IMR-90 (cell line): ENCODE results near the gene TRIM24. TPM values are rescaled to one million over a fixed set of nuclear protein-coding genes. Genes with fewer than 3 reads are reported as not detected.

Experiments
- ATAC-seq: fragments of 200-7000 bp; cut with Tn5 transposase; 2 replicates; pipeline ENCODE4 v1.9.1; 2020; ENCODE audit warnings: low read depth, mild to moderate bottlenecking, moderate library complexity
- BruUV-seq: library from RNA; stranded (reverse); fragments of 400-500 nt; replicated peaks from 2 replicates; lab custom pipeline; 2021; lab: Mats Ljungman, UMichigan
- CTCF ChIA-PET: fragments of 300-600 bp; formaldehyde crosslinking; extraction: SDS; loops from one replicate; lab custom pipeline; 2021; ENCODE audit warnings: antibody characterized with exemption; lab: Yijun Ruan, JAX
- POLR2A ChIA-PET: fragments of 300-600 bp; sonication (Branson Sonifier 250); formaldehyde crosslinking; loops from one replicate; lab custom pipeline; 2022; ENCODE audit warnings: antibody characterized with exemption; ENCODE audit not compliant: unreplicated experiment; lab: Charles Lee
- DNase-seq: peaks from one replicate; pipeline ENCODE4 v3.0.0; 2013
- H2AFZ ChIP-seq: replicated peaks from 2 replicates; pipeline ENCODE3; 2013; ENCODE audit warnings: low read length, mild to moderate bottlenecking; ENCODE audit not compliant: poor library complexity
- H2AK5ac ChIP-seq: 2 replicates; pipeline ENCODE4 v1.6.1; 2013; ENCODE audit warnings: low read depth, low read length, inconsistent platforms
- H2AK9ac ChIP-seq: replicated peaks from 2 replicates; pipeline ENCODE3; 2013; ENCODE audit warnings: mild to moderate bottlenecking, low read depth, low read length, moderate library complexity; ENCODE audit not compliant: poor library complexity
- H2BK120ac ChIP-seq: 2 replicates; pipeline ENCODE4 v1.6.1; 2013; ENCODE audit warnings: low read depth, low read length, inconsistent platforms
- H2BK15ac ChIP-seq: 3 replicates; pipeline ENCODE4 v1.6.1; 2013; ENCODE audit warnings: low read depth, low read length, inconsistent platforms
- H2BK20ac ChIP-seq: 2 replicates; pipeline ENCODE4 v1.6.1; 2013; ENCODE audit warnings: low read depth, mild to moderate bottlenecking, inconsistent platforms, low read length, moderate library complexity
- H2BK5ac ChIP-seq: 2 replicates; pipeline ENCODE4 v1.6.1; 2013; ENCODE audit warnings: mild to moderate bottlenecking, low read depth, low read length, inconsistent platforms; ENCODE audit not compliant: poor library complexity, severe bottlenecking
- H3K14ac ChIP-seq: replicated peaks from 2 replicates; pipeline ENCODE4 v1.6.1; 2013; ENCODE audit warnings: low read depth, low read length, inconsistent platforms
- H3K18ac ChIP-seq: 2 replicates; pipeline ENCODE4 v1.6.1; 2013; ENCODE audit warnings: low read depth, low read length, control low read depth
- H3K23ac ChIP-seq: 2 replicates; pipeline ENCODE4 v1.6.1; 2013; ENCODE audit warnings: low read depth, low read length, inconsistent platforms
- H3K27ac ChIP-seq: 2 replicates; pipeline ENCODE4 v1.5.1; 2013; ENCODE audit warnings: mild to moderate bottlenecking, control low read depth, low read length; ENCODE audit not compliant: insufficient read depth
- H3K27me3 ChIP-seq: 2 replicates; pipeline ENCODE4 v1.6.1; 2013; ENCODE audit warnings: low read length; ENCODE audit not compliant: control insufficient read depth, insufficient read depth
- H3K36me3 ChIP-seq: 2 replicates; pipeline ENCODE4 v1.6.1; 2013; ENCODE audit warnings: low read length, mixed read lengths; ENCODE audit not compliant: control insufficient read depth, insufficient read depth
- H3K4ac ChIP-seq: 2 replicates; pipeline ENCODE4 v1.6.1; 2013; ENCODE audit warnings: low read depth, low read length, inconsistent platforms
- H3K4me1 ChIP-seq: 2 replicates; pipeline ENCODE4 v1.6.1; 2013; ENCODE audit warnings: low read length, mixed read lengths; ENCODE audit not compliant: control insufficient read depth, insufficient read depth
- H3K4me2 ChIP-seq: 2 replicates; pipeline ENCODE4 v1.6.1; 2013; ENCODE audit warnings: low read depth, mild to moderate bottlenecking, control low read depth, low read length, moderate library complexity
- H3K4me3 ChIP-seq: 2 replicates; pipeline ENCODE4 v1.5.1; 2013; ENCODE audit warnings: low read depth, mild to moderate bottlenecking, control low read depth, low read length, moderate library complexity; ENCODE audit not compliant: insufficient read depth
- H3K56ac ChIP-seq: 2 replicates; pipeline ENCODE4 v1.6.1; 2013; ENCODE audit warnings: low read length, inconsistent platforms; ENCODE audit not compliant: insufficient read depth; ENCODE audit errors: extremely low read depth
- H3K79me1 ChIP-seq, 2 experiments: 2 replicates each; pipeline ENCODE4 v1.6.1; 2013; ENCODE audit warnings: low read length in 2 of 2, inconsistent platforms in 1 of 2, low read depth in 1 of 2
- H3K9ac ChIP-seq: 2 replicates; pipeline ENCODE4 v1.6.1; 2013; ENCODE audit warnings: low read depth, low read length, control low read depth
- H3K9me1 ChIP-seq: 2 replicates; pipeline ENCODE4 v1.6.1; 2013; ENCODE audit warnings: low read length, inconsistent platforms; ENCODE audit not compliant: insufficient read depth
- H3K9me3 ChIP-seq: 2 replicates; pipeline ENCODE4 v1.6.1; 2013; ENCODE audit warnings: low read length; ENCODE audit not compliant: control insufficient read depth, insufficient read depth
- H4K20me1 ChIP-seq: 2 replicates; pipeline ENCODE4 v1.6.1; 2013; ENCODE audit warnings: low read length, inconsistent platforms; ENCODE audit not compliant: insufficient read depth
- H4K5ac ChIP-seq: 2 replicates; pipeline ENCODE4 v1.6.1; 2013; ENCODE audit warnings: mild to moderate bottlenecking, low read depth, low read length, control low read depth
- H4K8ac ChIP-seq, 2 experiments: 2 replicates each; pipeline ENCODE4 v1.6.1; 2013; ENCODE audit warnings: low read depth in 2 of 2, low read length in 2 of 2, control low read depth in 1 of 2, inconsistent platforms in 1 of 2
- H4K91ac ChIP-seq: 2 replicates; pipeline ENCODE4 v1.6.1; 2013; ENCODE audit warnings: low read depth, low read length, inconsistent platforms; ENCODE audit not compliant: insufficient read depth
- CEBPB ChIP-seq: IDR thresholded peaks from 2 replicates; pipeline ENCODE4 v1.6.1; 2012; ENCODE audit warnings: low read depth, low read length, improper control_type of control experiment
- FOS ChIP-seq: fragments of 150-350 bp; IDR thresholded peaks from 2 replicates; pipeline ENCODE4 v1.6.1; 2016; ENCODE audit warnings: low read depth, low read length
- NFE2L2 ChIP-seq: fragments of 150-350 bp; IDR thresholded peaks from 2 replicates; pipeline ENCODE4 v1.6.1; 2016; ENCODE audit warnings: low read depth, mild to moderate bottlenecking, low read length
- POLR2A ChIP-seq: IDR thresholded peaks from 2 replicates; pipeline ENCODE4 v1.6.1; 2012; ENCODE audit warnings: mild to moderate bottlenecking, low read depth, low read length
- RAD21 ChIP-seq: IDR thresholded peaks from 2 replicates; pipeline ENCODE4 v1.6.1; 2012; ENCODE audit warnings: low read length, improper control_type of control experiment
- WGBS, 2 experiments: methylation state at CpG; one replicate each; pipeline versions ENCODE4 v1.1.5 to v1.1.7; 2013; ENCODE audit warnings: missing lambda C conversion rate in 2 of 2; ENCODE audit not compliant: insufficient read length in 1 of 2; ENCODE audit errors: extremely low coverage in 2 of 2; 5-methylcytosine and 5-hydroxymethylcytosine counted together
- dilution Hi-C: fragments of 300-500 bp; cut with HindIII; formaldehyde crosslinking; loops from one replicate; pipeline ENCODE4 v1.14.3; 2018; ENCODE audit warnings: low sequenced_read_pairs; ENCODE audit not compliant: unreplicated experiment
- in situ Hi-C: fragments of 300-500 bp; cut with MboI; formaldehyde crosslinking; loops from 3 replicates; pipeline ENCODE4 v1.14.3; 2019; ENCODE audit warnings: low sequenced_read_pairs, inconsistent platforms, mixed read lengths
- intact Hi-C: fragments of 100-400 bp; cut with micrococcal nuclease; formaldehyde crosslinking; loops from 2 replicates; pipeline ENCODE4 v1.10.0; 2022
- polyA plus RNA-seq, 3 experiments: library from polyadenylated mRNA; depleted of rRNA; stranded (reverse); fragments of >200 nt; gene quantifications; 2 replicates each; pipeline ENCODE4 v1.2.3, GENCODE V29; 2012; ENCODE audit warnings: low replicate concordance in 1 of 3
- total RNA-seq: library from RNA; depleted of rRNA; stranded (reverse); fragments of >200 nt; gene quantifications from 2 replicates; pipeline ENCODE4 v1.2.3, GENCODE V29; 2012
- TF ChIP-seq, protein P1 (sequence below): fragments of 150-350 bp; IDR thresholded peaks from 2 replicates; pipeline ENCODE4 v1.6.1; 2016; ENCODE audit warnings: low read depth, mild to moderate bottlenecking, low read length, moderate library complexity, borderline replicate concordance

The TRIM24 gene
- total and polyA plus RNA-seq, 2 of the 4 experiments (the other 2 are of a cell fraction): 4.1 to 5.7 TPM

DNA sequence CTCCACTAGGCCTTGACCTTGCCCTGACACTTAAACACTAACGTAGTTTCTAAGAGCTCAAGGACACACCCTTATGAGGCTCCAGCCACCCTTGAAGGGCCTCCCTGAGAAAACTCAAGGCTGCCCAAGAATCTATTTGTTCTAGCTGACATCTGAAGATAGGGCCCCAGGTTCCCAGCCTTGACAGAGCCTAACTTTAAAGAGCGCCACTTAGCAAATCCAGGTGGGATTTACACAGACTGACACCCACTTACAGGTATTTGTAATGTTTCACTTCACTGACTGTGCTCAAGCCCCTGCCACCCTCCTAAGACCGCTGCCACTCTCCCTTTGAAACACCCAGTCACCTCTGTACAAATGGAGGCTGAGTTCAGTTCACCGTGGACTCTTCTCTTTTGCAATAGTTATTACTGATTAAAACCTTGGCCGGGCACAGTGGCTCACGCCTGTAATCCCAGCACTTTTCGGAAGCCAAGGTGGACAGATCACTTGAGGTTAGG lies 150.7 kb downstream of the TRIM24 start:
- Histone ChIP-seq H4K5ac (no peak overlapping the region), H3K9ac (no peak overlapping the region), H3K4me2 (no peak overlapping the region), H3K27me3 (no peaks in the 10 kb centered on the region), H4K20me1 (no peaks in the 10 kb centered on the region), H3K4me3 (no peak overlapping the region), H3K4me1 (no peaks in the 10 kb centered on the region), H3K4ac (no peak overlapping the region), H3K23ac (no peak overlapping the region), H2AK9ac (no peak overlapping the region), H4K8ac (no peak overlapping the region), H3K9me3 (0 out of 2 replicates have a peak, but pooled peaks cover 2% of the 10 kb centered on the region), H2AFZ (no peak overlapping the region), H2BK15ac (no peak overlapping the region), H2BK5ac (no peak overlapping the region), H2AK5ac (no peak overlapping the region), H3K18ac (no peak overlapping the region), H3K56ac (no peak overlapping the region), H3K14ac (no peak overlapping the region), H3K36me3 (no peaks in the 10 kb centered on the region), H3K27ac (no peak overlapping the region), H3K79me1 (no peaks in the 10 kb centered on the region), H2BK20ac (no peak overlapping the region), H3K9me1 (no peaks in the 10 kb centered on the region), H4K91ac (no peak overlapping the region), H2BK120ac (no peak overlapping the region)
- CTCF ChIA-PET: no interaction called here
- no TSS peak for BruUV-seq
- intact Hi-C loops: no loop called here
- DNase-seq: no peak
- 100% methylated on average over 1 of the region's 7 CpGs; no CpG with 5 or more reads in 1 of the 2 experiments for WGBS, 2 experiments
- no peak for ATAC-seq
- in situ Hi-C loops: no loop called here
- dilution Hi-C loops: no loop called here
- POLR2A ChIA-PET: no interaction called here
- TF ChIP-seq RAD21: no peak
- TF ChIP-seq, protein P1, sequence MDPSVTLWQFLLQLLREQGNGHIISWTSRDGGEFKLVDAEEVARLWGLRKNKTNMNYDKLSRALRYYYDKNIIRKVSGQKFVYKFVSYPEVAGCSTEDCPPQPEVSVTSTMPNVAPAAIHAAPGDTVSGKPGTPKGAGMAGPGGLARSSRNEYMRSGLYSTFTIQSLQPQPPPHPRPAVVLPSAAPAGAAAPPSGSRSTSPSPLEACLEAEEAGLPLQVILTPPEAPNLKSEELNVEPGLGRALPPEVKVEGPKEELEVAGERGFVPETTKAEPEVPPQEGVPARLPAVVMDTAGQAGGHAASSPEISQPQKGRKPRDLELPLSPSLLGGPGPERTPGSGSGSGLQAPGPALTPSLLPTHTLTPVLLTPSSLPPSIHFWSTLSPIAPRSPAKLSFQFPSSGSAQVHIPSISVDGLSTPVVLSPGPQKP: no peak
- no peak for TF ChIP-seq NFE2L2
- TF ChIP-seq FOS: no peak
- no peak for TF ChIP-seq CEBPB
- no peak for TF ChIP-seq POLR2A
